GM23338 (cell line): ENCODE data around the gene ZBTB20. TPM values are rescaled to one million over a fixed set of nuclear protein-coding genes. Genes with fewer than 3 reads are reported as not detected.

ENCODE experiments used
- ATAC-seq: fragments of 200-7000 bp; cut with Tn5 transposase; 3 replicates; pipeline ENCODE4 v1.9.1; 2020
- DNase-seq: peaks from one replicate; pipeline ENCODE4 v3.0.0-alpha.2; 2015; ENCODE audit warnings: low spot score
- H2AFZ ChIP-seq: fragments of 200-600 bp; sonication (generic); 2 replicates; pipeline ENCODE4 v1.8.0; 2016; ENCODE audit warnings: antibody characterized with exemption, mild to moderate bottlenecking, moderate library complexity
- H3F3A ChIP-seq: fragments of 200-600 bp; sonication (generic); replicated peaks from 2 replicates; pipeline ENCODE4 v1.8.0; 2017; ENCODE audit warnings: antibody characterized with exemption, mixed run types, low read depth
- H3K27ac ChIP-seq: fragments of 200-600 bp; sonication (generic); 2 replicates; pipeline ENCODE4 v1.6.1; 2016; ENCODE audit warnings: low read depth
- H3K27me3 ChIP-seq: fragments of 200-600 bp; sonication (generic); 2 replicates; pipeline ENCODE4 v1.8.0; 2016; ENCODE audit warnings: mild to moderate bottlenecking, mixed run types, moderate library complexity; ENCODE audit not compliant: insufficient read depth
- H3K36me3 ChIP-seq: fragments of 200-600 bp; sonication (generic); 2 replicates; pipeline ENCODE4 v1.8.0; 2016; ENCODE audit warnings: mild to moderate bottlenecking; ENCODE audit not compliant: insufficient read depth
- H3K4me1 ChIP-seq: fragments of 200-600 bp; sonication (generic); 2 replicates; pipeline ENCODE4 v1.8.0; 2016; ENCODE audit warnings: mild to moderate bottlenecking, moderate library complexity; ENCODE audit not compliant: insufficient read depth
- H3K4me2 ChIP-seq: fragments of 200-600 bp; sonication (generic); 2 replicates; pipeline ENCODE4 v1.7.1; 2017; ENCODE audit warnings: mixed run types
- H3K4me3 ChIP-seq: fragments of 200-600 bp; sonication (generic); 2 replicates; pipeline ENCODE4 v1.6.1; 2016; ENCODE audit warnings: mixed run types
- H3K79me2 ChIP-seq: fragments of 200-600 bp; sonication (generic); replicated peaks from 2 replicates; pipeline ENCODE4 v1.8.0; 2017; ENCODE audit warnings: mild to moderate bottlenecking; ENCODE audit not compliant: insufficient read depth
- H3K9me2 ChIP-seq: fragments of 200-600 bp; sonication (generic); 2 replicates; pipeline ENCODE4 v1.8.0; 2017; ENCODE audit not compliant: insufficient read depth
- H4K20me1 ChIP-seq: fragments of 200-600 bp; sonication (generic); replicated peaks from 2 replicates; pipeline ENCODE4 v1.8.0; 2017; ENCODE audit warnings: mild to moderate bottlenecking; ENCODE audit not compliant: insufficient read depth
- H3K27ac Mint-ChIP-seq: 2 replicates; pipeline ENCODE4 v1.8.0; 2020; ENCODE audit warnings: inconsistent platforms, mild to moderate bottlenecking, moderate library complexity, mixed read lengths
- H3K27me3 Mint-ChIP-seq: 3 replicates; pipeline ENCODE4 v1.8.0; 2022; ENCODE audit warnings: low read depth, mild to moderate bottlenecking, moderate library complexity, mixed read lengths, inconsistent platforms; ENCODE audit not compliant: insufficient read depth, poor library complexity
- H3K36me3 Mint-ChIP-seq: 3 replicates; pipeline ENCODE4 v1.8.0; 2021; ENCODE audit warnings: low read depth, mild to moderate bottlenecking, inconsistent platforms, moderate library complexity, mixed read lengths
- H3K4me1 Mint-ChIP-seq: 3 replicates; pipeline ENCODE4 v1.8.0; 2020; ENCODE audit warnings: mild to moderate bottlenecking, inconsistent platforms, mixed read lengths
- H3K4me3 Mint-ChIP-seq: 3 replicates; pipeline ENCODE4 v1.8.0; 2021; ENCODE audit warnings: moderate library complexity, mild to moderate bottlenecking, inconsistent platforms, mixed read lengths
- H3K9me3 Mint-ChIP-seq: 3 replicates; pipeline ENCODE4 v1.8.0; 2020; ENCODE audit warnings: moderate library complexity, mild to moderate bottlenecking, inconsistent platforms, mixed read lengths
- CREB1 ChIP-seq: fragments of 250-450 bp; sonication (Bioruptor Pico); IDR thresholded peaks from 2 replicates; pipeline ENCODE4 v1.5.0; 2020; ENCODE audit warnings: low read depth, mild to moderate bottlenecking, moderate library complexity
- ETS1 ChIP-seq: IDR thresholded peaks from 2 replicates; pipeline ENCODE4 v1.6.1; 2016; ENCODE audit warnings: antibody characterized with exemption
- EZH2 ChIP-seq: fragments of 200-600 bp; sonication (generic); IDR thresholded peaks from one replicate; pipeline ENCODE4 v1.8.0; 2017; ENCODE audit warnings: antibody characterized with exemption, mild to moderate bottlenecking, low read depth; ENCODE audit not compliant: unreplicated experiment
- NANOG ChIP-seq: IDR thresholded peaks from 2 replicates; pipeline ENCODE4 v1.6.1; 2016; ENCODE audit warnings: antibody characterized with exemption, borderline replicate concordance
- POLR2AphosphoS5 ChIP-seq: IDR thresholded peaks from 2 replicates; pipeline ENCODE4 v1.6.1; 2016; ENCODE audit warnings: antibody characterized with exemption, low read depth
- STAT1 ChIP-seq: IDR thresholded peaks from one replicate; pipeline ENCODE4 v1.6.1; 2016; ENCODE audit warnings: antibody characterized with exemption; ENCODE audit not compliant: unreplicated experiment
- ZNF114 ChIP-seq: fragments of 250-450 bp; sonication (Bioruptor Pico); IDR thresholded peaks from 2 replicates; pipeline ENCODE4 v1.5.0; 2020; ENCODE audit warnings: mild to moderate bottlenecking, moderate library complexity
- ZNF331 ChIP-seq: fragments of 250-450 bp; sonication (Bioruptor Pico); IDR thresholded peaks from 2 replicates; pipeline ENCODE4 v1.5.0; 2020; ENCODE audit warnings: low read depth, mild to moderate bottlenecking, moderate library complexity
- ZNF462 ChIP-seq: fragments of 250-450 bp; sonication (Bioruptor Pico); IDR thresholded peaks from 2 replicates; pipeline ENCODE4 v1.5.0; 2020; ENCODE audit warnings: mild to moderate bottlenecking, moderate library complexity
- polyA plus RNA-seq: library from polyadenylated mRNA; unstranded; fragments of >200 nt; fragmentation: Nextera tagmentation; extraction: Ambion mirVana; gene quantifications from 2 replicates; pipeline ENCODE4 v1.2.1, GENCODE V29; 2016
- total RNA-seq: library from RNA; depleted of rRNA; stranded (reverse); fragments of >200 nt; shearing (Covaris generic); gene quantifications from 2 replicates; pipeline ENCODE4 v1.2.3, GENCODE V29; 2014
- TF ChIP-seq, protein P1 (sequence below): IDR thresholded peaks from one replicate; pipeline ENCODE4 v1.6.1; 2018; ENCODE audit warnings: antibody characterized with exemption; ENCODE audit not compliant: unreplicated experiment
- TF ChIP-seq, protein P2 (sequence below), 2 experiments: fragments of 200-600 bp in 1 of 2; sonication (generic) in 1 of 2; conservative IDR thresholded peaks; 2 replicates each; pipeline versions ENCODE4 v1.5.1 to v1.6.1; 2016 to 2017; ENCODE audit warnings: antibody characterized with exemption in 2 of 2, low read depth in 2 of 2, mild to moderate bottlenecking in 2 of 2, moderate library complexity in 1 of 2

Gene ZBTB20
- total and polyA plus RNA-seq, 2 experiments from 2014 or later = 2.0 to 3.3 TPM

DNA sequence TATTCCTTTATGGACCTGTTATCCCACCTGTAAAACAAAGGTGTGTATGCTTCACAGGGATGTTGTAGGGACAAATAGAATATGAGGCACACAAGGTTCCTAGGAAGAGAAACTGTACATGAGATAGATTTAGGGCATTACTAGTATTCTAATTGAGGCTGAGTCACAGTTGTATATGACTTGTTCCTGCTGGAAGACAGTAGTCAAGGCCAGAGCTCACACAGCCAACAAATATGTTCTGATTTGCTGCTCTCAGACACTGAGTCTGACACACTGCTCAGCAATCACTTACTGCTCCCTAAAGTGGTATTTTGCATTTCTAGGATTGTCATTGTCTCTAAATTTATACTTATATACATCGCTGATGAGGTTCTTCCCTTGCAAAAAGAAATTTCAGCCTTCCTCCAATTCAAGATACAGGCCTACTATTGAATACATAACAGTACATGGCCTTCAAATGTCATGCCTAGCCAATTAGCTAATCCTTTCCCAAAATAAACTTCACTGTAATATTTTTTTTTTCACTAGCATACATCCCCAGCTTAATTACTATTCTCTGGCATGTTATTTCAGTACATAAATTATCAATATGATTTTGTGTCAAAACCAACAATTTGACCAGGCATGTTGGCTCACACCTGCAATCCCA is 783.4 kb downstream of the ZBTB20 start:
- H2AFZ ChIP-seq = no peak overlapping the region
- no peak overlapping the region for H3K27ac Mint-ChIP-seq
- H3F3A ChIP-seq = no peaks in the 10 kb centered on the region
- no peaks in the 10 kb centered on the region for H3K27me3 ChIP-seq
- ATAC-seq (no peak), DNase-seq (no peak)
- H3K27me3 Mint-ChIP-seq = peaks cover 2% of the 10 kb centered on the region
- no peaks in the 10 kb centered on the region for H3K36me3 Mint-ChIP-seq
- H3K9me3 Mint-ChIP-seq = no peaks in the 10 kb centered on the region
- no peak overlapping the region for H3K4me3 Mint-ChIP-seq
- H3K9me2 ChIP-seq = no peaks in the 10 kb centered on the region
- no peak overlapping the region for H3K4me3 ChIP-seq
- no peak overlapping the region for H3K4me2 ChIP-seq
- H3K79me2 ChIP-seq = no peaks in the 10 kb centered on the region
- no peaks in the 10 kb centered on the region for H3K36me3 ChIP-seq
- TF ChIP-seq ZNF114 (CRISPR knock-in tag) (no peak), POLR2AphosphoS5 (no peak), ZNF462 (no peak), NANOG (no peak), ETS1 (no peak), EZH2 (no peak), STAT1 (no peak), CREB1 (no peak), ZNF331 (CRISPR knock-in tag) (no peak)
- TF ChIP-seq, protein P1, sequence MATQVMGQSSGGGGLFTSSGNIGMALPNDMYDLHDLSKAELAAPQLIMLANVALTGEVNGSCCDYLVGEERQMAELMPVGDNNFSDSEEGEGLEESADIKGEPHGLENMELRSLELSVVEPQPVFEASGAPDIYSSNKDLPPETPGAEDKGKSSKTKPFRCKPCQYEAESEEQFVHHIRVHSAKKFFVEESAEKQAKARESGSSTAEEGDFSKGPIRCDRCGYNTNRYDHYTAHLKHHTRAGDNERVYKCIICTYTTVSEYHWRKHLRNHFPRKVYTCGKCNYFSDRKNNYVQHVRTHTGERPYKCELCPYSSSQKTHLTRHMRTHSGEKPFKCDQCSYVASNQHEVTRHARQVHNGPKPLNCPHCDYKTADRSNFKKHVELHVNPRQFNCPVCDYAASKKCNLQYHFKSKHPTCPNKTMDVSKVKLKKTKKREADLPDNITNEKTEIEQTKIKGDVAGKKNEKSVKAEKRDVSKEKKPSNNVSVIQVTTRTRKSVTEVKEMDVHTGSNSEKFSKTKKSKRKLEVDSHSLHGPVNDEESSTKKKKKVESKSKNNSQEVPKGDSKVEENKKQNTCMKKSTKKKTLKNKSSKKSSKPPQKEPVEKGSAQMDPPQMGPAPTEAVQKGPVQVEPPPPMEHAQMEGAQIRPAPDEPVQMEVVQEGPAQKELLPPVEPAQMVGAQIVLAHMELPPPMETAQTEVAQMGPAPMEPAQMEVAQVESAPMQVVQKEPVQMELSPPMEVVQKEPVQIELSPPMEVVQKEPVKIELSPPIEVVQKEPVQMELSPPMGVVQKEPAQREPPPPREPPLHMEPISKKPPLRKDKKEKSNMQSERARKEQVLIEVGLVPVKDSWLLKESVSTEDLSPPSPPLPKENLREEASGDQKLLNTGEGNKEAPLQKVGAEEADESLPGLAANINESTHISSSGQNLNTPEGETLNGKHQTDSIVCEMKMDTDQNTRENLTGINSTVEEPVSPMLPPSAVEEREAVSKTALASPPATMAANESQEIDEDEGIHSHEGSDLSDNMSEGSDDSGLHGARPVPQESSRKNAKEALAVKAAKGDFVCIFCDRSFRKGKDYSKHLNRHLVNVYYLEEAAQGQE = no peak
- TF ChIP-seq, protein P2, sequence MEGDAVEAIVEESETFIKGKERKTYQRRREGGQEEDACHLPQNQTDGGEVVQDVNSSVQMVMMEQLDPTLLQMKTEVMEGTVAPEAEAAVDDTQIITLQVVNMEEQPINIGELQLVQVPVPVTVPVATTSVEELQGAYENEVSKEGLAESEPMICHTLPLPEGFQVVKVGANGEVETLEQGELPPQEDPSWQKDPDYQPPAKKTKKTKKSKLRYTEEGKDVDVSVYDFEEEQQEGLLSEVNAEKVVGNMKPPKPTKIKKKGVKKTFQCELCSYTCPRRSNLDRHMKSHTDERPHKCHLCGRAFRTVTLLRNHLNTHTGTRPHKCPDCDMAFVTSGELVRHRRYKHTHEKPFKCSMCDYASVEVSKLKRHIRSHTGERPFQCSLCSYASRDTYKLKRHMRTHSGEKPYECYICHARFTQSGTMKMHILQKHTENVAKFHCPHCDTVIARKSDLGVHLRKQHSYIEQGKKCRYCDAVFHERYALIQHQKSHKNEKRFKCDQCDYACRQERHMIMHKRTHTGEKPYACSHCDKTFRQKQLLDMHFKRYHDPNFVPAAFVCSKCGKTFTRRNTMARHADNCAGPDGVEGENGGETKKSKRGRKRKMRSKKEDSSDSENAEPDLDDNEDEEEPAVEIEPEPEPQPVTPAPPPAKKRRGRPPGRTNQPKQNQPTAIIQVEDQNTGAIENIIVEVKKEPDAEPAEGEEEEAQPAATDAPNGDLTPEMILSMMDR (conservative IDR thresholded peaks at IDR 0.05; ENCODE audit: low read depth in 2 of 2) = no peak
- no peak overlapping the region for H3K27ac ChIP-seq
- peaks cover 16% of the 10 kb centered on the region for H3K4me1 Mint-ChIP-seq
- peaks cover 12% of the 10 kb centered on the region for H3K4me1 ChIP-seq
- H4K20me1 ChIP-seq = no peaks in the 10 kb centered on the region
